DMS53 treated with DMSO at 0.1 percent for 48 hours (cell line): ENCODE data around the gene SLC35B2.
"Not testable (repeated sequence)": the region's sequence is repeated elsewhere in the genome, so short reads cannot be mapped to it uniquely, and the experiment has no call there.

Experiments used
- DNase-seq: peaks from one replicate; lab custom pipeline; 2025; ENCODE audit not compliant: unreplicated experiment; lab: John Stamatoyannopoulos, UW

Gene SLC35B2

GRCh38 chr6:44235891-44236516 is 21.3 kb downstream of the SLC35B2 start:
- no peak for DNase-seq

- DNase-seq: no peak
Measured at GRCh38 chr6:44235269-44235668, 22.1 kb downstream of the SLC35B2 start.

DNA sequence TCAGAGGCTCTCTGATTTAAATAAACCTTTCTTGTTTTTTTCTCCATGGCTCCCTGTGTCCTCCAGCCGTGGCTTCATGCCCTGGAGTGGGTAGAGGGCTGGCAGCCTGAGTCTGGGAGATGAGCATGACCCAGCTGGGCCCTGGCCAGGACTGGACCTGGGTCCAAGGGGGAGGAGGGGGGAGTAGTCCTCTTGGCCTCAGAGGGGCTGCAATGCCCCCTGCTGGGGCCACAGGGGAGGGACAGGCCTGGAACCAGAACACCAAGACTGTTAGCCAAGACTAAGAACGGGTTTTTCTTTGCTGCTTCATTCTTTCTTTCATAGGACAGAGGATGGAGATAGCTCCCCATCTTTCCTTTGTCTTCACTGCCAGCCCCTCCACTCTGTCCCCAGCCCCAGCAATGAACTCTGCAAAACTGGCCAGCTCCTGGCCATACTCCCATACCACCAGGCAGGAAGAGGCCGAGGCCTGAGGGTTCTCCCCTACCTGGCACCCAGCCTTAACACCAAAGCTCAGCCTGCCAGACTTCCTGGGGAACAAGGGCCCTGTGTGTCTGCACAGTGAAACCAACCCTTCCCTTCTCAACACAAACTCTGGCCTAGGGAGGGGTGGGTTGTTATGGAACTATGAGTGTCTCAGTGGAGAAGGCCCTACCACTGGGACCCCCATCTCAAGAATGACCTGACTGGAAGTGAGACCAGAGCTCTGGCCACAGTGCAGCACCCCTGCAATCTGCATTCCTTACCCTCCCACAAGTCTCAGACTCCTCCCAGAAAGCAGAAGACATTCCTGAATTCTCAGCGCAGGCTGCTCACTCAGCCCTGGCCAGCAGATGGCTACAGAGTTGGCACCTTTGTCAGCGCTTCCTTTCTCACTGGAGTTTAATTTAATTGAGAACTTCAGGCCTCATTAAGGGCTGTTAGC is 23.0 kb downstream of the SLC35B2 start:
- DNase-seq: no peak

- no peak for DNase-seq
Measured at GRCh38 chr6:44233567-44234100, 23.7 kb downstream of the SLC35B2 start.

- no peak for DNase-seq
Measured at GRCh38 chr6:44232676-44233566, 24.4 kb downstream of the SLC35B2 start.

DNA sequence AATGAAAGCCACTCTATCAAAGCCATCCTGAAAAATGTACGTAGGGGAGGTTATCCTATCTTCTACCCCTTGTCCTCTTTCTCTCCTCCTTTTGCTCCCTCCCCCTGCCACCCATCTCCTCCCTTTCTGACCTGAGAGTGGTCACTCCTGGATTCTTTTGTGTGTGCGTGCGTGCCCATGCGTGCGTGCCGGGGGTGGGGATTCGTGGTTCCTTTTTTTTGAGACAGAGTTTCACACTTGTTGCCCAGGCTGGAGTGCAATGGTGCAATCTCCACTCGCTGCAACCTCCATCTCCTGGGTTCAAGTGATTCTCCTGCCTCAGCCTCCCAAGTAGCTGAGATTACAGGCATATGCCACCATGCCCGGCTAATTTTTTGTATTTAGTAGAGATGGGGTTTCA is 25.9 kb downstream of the SLC35B2 start:
- not testable (repeated sequence) for DNase-seq

- no peak for DNase-seq
Measured at GRCh38 chr6:44230034-44230675, 27.2 kb downstream of the SLC35B2 start.

DNA sequence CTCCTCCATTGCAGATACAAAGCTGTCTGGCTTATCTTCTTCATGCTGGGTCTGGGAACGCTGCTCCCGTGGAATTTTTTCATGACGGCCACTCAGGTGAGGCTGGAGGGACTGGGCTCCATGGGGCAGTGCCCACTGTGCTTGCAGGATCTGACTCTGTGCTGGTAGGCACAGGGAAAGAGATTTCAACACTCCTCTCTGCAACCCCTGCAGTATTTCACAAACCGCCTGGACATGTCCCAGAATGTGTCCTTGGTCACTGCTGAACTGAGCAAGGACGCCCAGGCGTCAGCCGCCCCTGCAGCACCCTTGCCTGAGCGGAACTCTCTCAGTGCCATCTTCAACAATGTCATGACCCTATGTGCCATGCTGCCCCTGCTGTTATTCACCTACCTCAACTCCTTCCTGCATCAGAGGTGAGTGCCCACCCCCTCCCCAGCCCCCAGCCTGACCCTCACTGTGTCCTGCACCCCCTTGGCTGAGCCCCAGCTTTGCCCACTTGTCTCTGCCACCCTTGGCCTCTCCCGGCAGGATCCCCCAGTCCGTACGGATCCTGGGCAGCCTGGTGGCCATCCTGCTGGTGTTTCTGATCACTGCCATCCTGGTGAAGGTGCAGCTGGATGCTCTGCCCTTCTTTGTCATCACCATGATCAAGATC is 27.8 kb downstream of the SLC35B2 start:
- no peak for DNase-seq

- DNase-seq: no peak
Measured at GRCh38 chr6:44228836-44229235, 28.5 kb downstream of the SLC35B2 start.

- DNase-seq: no peak
Measured at GRCh38 chr6:44228433-44228832, 28.9 kb downstream of the SLC35B2 start.

DNA sequence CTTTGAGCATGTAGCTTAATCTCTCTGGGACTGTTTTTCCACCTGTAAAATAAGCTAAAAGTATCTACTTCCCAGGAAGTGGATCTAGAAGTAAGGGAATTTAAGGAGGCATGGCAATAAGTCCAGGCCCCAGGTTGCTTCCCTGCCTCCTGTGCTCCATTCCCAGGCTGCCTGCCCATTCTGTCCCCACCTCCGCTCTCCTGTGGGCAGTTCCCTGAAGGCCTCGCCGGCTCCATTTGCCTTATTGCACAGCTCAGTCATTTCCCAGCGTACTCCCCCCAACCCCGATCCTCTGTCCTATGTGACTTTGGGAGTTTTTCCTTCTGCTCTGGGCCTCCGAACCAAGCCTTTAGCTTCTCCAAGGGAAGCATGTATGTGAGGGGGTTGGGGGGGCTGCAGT is 29.3 kb downstream of the SLC35B2 start:
- DNase-seq: no peak

- no peak for DNase-seq
Measured at GRCh38 chr6:44227148-44227793, 30.1 kb downstream of the SLC35B2 start.

DNA sequence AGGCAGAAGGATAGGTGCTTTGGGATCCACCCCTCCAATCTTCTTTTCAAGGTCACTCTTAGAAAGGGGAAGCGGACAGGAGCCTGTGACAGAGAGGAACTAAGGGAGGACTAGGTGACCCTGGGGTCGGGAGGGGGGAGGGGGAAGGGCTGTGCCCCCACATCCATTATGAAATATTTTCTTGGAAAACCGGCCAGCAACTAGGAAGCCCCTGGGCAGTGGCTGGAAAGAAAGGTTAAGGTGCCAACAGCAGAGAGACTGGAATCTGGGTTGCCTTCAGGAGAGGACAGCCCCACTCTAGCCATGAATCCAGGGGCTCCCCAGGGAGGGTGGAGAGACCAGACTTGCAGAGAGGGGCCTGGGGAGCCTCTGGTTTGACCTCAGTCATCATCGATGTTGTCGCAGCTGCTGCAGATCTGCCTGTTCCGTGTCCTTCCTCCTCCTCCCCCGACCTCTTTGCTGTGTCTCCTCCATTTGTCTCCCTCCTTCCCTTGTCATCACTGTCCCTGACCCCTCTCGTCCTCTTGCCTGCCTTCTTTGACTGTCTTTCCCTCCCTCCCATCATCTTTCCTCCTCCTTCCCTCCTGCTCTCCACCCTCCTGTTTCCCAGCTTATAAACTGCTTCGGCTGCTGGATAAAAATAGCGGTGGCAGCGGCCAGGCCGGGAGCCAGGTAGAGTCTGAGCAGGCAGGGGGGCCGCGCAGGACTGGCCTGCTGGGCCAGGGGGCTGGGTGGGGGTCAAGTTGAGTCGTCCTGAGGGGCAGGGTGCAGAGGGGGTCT is 30.8 kb downstream of the SLC35B2 start:
- no peak for DNase-seq

DNA sequence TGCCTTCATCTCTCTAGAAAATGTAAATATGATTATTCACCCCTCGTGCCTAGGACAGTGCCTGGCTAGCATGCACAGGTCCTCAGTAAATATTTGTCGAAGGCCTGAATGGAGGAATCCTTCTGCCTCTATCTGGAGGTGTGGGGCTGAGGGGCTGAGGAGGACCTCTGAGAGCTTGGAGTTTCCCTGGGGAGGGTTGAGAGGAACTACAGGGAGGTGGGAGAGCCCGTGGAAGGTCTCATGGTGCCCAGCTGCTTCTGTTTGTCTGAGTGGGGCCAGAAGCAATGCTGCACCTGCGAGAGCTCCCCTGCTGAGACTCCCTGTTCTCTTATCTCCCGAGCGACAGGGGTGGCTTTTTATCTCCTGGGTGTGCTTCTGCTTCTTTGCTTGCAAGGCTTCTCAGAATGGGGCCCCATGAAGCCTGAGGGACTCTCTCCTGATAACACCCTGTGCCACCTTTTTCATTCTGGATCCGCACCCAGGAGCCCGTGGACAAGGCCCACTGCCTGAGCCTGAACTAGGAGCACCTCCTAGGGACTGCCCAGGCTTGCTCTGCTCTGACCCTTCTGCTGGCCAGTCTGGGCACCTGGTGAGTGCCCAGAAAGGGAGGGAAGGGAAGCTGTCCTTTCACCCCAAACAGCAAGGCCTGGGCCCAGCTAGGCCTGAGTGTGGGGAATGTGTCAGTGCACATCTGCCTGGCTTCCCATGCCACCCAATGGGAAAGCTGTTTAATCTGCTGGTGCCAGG is 31.6 kb downstream of the SLC35B2 start:
- DNase-seq: no peak

DNA sequence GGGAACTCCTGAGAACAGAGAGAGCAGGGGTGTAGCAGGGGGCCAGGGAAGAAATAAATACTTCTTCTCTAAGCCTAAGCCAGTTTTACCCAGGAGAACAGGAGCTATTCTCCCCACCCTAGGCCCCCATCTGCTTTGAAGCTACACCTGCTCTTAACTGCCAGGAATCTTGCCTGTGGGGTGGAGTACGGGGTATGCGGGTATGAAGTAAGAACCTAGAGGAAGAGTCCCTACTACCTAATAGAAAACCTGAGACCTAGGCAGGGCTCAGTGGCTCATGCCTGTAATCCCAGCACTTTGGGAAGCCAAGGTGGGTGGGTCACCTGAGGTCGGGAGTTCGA is 32.4 kb downstream of the SLC35B2 start:
- DNase-seq: no peak

GRCh38 chr6:44224029-44224964 is 33.0 kb downstream of the SLC35B2 start:
- DNase-seq: peak; percentile 14

DNA sequence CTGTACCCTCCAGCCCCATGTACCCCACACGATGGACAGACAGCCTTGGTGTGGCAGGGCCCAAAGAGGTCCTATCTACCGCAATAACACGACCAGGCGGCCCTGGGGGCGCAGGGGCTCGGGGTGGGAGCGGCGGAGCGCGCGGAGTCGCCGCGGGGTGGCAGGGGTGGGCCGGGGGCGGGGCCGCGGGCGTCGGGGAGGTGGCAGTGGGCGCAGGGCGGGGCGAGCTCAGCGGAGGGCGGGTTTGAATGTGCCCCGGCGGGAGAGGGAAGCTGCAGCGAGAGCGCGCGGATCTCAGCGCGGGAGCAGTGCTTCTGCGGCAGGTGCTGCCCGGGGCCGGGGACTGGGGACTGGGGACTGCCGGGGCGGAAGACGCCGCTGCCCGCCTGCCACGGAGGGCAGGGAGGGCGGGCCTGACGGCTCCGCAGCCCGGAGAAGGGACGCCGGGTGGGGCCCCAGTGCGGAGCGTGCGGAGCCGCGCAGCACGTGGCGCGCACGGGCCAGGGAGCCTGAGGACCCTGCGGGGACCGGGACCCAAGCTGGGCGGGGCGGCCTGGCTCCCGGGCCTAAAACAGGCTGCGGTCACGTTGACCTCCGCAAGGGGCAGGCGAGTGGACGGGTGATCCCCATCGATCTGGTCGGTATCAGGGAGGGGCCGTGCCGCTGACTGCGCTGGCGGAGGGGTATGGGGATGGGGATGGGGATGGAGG is 33.9 kb downstream of the SLC35B2 start, which contains the start of gene SLC29A1:
Gene SLC29A1 (plus strand): TSS at position 277 of the 710 bp plus-strand sequence. CDS start 3,719 bp downstream, outside the sequence.
- peak; percentile 47 for DNase-seq
